ENCODE results near the gene ZIC2.
"Not testable (repeated sequence)": the region's sequence is repeated elsewhere in the genome, so short reads cannot be mapped to it uniquely, and the experiment has no call there.

Gene ZIC2

GRCh38 chr13:100019780-100020356, 38.3 kb downstream of the ZIC2 start:
- no peak for DNase-seq (ENCODE audit: low read depth)

DNA sequence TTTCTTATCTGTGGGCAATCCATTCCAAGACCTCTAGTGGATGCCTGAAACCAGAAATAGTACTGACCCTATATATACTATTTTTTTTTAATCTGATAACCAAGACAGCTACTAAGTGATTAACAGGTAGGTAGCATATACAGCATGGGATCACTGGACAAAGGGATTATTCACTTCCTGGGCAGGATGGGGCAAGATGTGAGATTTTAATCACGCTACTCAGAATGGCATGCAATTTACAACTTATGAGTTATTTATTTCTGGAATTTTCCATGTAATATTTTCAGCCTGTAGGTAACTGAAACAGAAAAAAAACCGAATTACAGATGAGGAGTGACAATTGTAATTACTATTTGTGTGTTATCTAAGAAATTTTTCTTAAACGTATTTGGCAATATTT, 41.2 kb downstream of the ZIC2 start:
- no peak for DNase-seq (ENCODE audit: low read depth)

DNA sequence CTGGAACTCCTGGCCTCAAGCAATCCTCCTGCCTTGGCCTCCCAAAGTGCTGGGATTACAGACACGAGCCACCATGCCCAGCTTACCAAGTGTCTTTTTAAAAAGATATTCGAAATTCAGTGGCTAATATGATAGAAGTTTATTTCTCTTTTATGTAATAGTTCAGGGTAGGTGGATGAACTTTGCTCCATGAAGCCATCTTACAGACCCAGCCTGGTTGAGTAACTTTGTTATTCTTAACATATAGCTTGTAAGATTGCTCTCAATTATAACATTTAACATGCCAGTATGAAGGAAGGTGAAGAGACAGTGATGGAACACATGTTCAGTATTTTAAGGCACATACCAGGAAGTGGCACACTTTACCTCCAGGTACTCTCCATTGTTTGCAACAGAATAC, 42.4 kb downstream of the ZIC2 start:
- DNase-seq (ENCODE audit: low read depth): no peak

DNA sequence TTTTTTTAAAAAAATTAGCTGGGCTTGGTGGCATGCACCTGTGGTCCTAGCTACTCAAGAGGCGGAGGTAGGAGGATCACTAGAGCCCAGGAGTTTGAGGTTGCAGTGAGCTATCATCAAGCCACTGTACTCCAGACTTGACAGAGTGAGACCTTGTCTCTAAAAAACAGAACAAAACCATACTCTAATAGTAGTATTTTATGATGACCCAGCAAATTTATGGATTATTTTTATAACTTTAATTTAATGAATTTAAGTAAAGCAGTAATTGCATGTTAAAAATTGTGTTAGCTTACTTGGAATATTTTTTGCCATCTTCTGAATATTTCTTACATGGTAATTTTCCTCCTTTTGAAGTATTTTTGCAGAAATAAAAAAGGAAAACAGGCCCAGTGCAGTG, 48.3 kb downstream of the ZIC2 start:
- DNase-seq (ENCODE audit: low read depth): no peak

DNA sequence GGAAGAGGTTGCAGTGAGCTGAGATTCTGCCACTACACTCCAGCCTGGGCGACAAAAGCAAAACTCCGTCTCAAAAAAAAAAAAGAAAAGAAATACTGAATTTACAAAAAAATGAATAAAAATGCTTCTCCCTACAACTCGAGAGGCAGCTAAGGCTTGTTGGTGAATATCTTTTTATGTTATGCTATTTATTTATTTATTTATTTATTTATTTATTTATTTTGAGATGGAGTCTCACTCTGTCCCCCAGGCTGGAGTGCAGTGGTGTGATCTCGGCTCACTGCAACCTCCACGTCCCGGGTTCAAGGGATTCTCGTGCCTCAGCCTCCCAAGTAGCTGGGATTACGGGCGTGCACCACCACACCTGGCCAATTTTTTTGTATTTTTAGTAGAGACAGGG, 51.1 kb downstream of the ZIC2 start:
- not testable (repeated sequence) for DNase-seq (ENCODE audit: low read depth)

DNA sequence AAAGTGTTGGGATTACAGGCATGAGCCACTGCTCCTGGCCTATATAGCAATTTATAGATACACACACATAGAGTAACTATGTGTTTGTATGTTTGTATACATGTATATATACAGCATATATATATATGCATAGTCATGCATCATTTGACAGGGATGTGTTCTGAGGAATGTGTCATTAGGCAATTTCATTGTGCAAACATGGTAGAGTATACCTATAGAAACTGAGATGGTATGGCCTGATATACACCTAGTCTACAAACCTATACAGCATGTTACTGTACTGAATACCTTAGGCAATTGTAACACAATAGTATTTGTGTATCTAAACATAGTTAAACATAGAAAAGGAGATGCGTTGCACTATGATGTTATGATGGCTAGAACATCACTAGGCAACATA, 54.4 kb downstream of the ZIC2 start:
- no peak for DNase-seq (ENCODE audit: low read depth)
